Neutrophil (primary cell): Measurements from ENCODE around the gene SMIM5.

Experiments
- H3K27ac ChIP-seq: fragments of 200-600 bp; sonication (generic); 2 replicates; pipeline ENCODE4 v1.5.1; 2016; ENCODE audit warnings: mild to moderate bottlenecking, moderate library complexity
- H3K27me3 ChIP-seq: fragments of 200-600 bp; sonication (generic); 2 replicates; pipeline ENCODE4 v1.6.0; 2016; ENCODE audit warnings: mild to moderate bottlenecking
- H3K36me3 ChIP-seq: fragments of 200-600 bp; sonication (generic); 2 replicates; pipeline ENCODE4 v1.5.1; 2017
- H3K4me1 ChIP-seq, 2 experiments: fragments of 200-600 bp in 1 of 2; sonication (generic) in 1 of 2; 1 replicate in 1 of 2; 2 replicates in 1 of 2; pipeline versions ENCODE4 v1.5.1 to v1.6.1; 2013 to 2016; ENCODE audit warnings: low read depth in 1 of 2, low read length in 1 of 2, mild to moderate bottlenecking in 1 of 2, moderate library complexity in 1 of 2; ENCODE audit not compliant: control insufficient read depth in 1 of 2, insufficient read depth in 1 of 2
- H3K4me3 ChIP-seq, 2 experiments: fragments of 200-600 bp in 1 of 2; sonication (generic) in 1 of 2; 1 replicate in 1 of 2; 2 replicates in 1 of 2; pipeline ENCODE4 v1.5.1; 2013 to 2016; ENCODE audit warnings: low read depth in 1 of 2, low read length in 1 of 2, mild to moderate bottlenecking in 1 of 2, moderate library complexity in 1 of 2
- H3K9me3 ChIP-seq: fragments of 200-600 bp; sonication (generic); 2 replicates; pipeline ENCODE4 v1.5.1; 2016
- TF ChIP-seq, protein P1 (sequence below): fragments of 200-600 bp; sonication (generic); IDR thresholded peaks from 2 replicates; pipeline ENCODE4 v1.5.1; 2016; ENCODE audit warnings: antibody characterized with exemption

The SMIM5 gene

GRCh38 chr17:75661531-75661930 is 28.3 kb downstream of the SMIM5 start:
- Histone ChIP-seq H3K27me3 (no peaks in the 10 kb centered on the region), H3K36me3 (peaks cover 51% of the 10 kb centered on the region), H3K4me1 (peaks cover 5 to 8% of the 10 kb centered on the region in 2 experiments), H3K4me3 (no peak overlapping the region), H3K27ac (no peak overlapping the region), H3K9me3 (no peaks in the 10 kb centered on the region)
- TF ChIP-seq, protein P1, sequence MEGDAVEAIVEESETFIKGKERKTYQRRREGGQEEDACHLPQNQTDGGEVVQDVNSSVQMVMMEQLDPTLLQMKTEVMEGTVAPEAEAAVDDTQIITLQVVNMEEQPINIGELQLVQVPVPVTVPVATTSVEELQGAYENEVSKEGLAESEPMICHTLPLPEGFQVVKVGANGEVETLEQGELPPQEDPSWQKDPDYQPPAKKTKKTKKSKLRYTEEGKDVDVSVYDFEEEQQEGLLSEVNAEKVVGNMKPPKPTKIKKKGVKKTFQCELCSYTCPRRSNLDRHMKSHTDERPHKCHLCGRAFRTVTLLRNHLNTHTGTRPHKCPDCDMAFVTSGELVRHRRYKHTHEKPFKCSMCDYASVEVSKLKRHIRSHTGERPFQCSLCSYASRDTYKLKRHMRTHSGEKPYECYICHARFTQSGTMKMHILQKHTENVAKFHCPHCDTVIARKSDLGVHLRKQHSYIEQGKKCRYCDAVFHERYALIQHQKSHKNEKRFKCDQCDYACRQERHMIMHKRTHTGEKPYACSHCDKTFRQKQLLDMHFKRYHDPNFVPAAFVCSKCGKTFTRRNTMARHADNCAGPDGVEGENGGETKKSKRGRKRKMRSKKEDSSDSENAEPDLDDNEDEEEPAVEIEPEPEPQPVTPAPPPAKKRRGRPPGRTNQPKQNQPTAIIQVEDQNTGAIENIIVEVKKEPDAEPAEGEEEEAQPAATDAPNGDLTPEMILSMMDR = no peak

DNA sequence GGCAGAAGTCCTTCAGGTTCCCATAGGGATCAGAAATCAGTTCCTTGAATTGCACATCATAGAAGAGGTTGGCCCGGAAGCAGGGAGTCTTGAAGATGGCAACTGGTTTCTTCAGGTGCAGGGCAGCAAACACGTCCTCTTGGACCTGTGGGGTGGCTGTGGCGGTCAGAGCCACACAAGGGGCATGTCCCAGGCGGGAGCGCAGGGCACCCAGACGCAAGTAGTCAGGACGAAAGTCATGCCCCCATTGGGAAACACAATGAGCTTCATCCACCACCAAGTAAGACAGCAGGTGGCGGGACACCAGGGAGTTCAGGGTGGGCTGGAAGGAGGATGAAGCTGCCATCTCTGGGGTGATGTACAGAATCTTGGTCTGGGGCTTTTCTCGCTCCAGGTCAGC is 29.3 kb downstream of the SMIM5 start:
- H3K9me3 ChIP-seq = no peaks in the 10 kb centered on the region
- H3K36me3 ChIP-seq = peaks cover 51% of the 10 kb centered on the region
- peaks cover 9 to 12% of the 10 kb centered on the region in 2 experiments for H3K4me1 ChIP-seq
- no peak overlapping the region for H3K4me3 ChIP-seq
- no peaks in the 10 kb centered on the region for H3K27me3 ChIP-seq
- TF ChIP-seq, protein P1 = no peak
- no peak overlapping the region for H3K27ac ChIP-seq

DNA sequence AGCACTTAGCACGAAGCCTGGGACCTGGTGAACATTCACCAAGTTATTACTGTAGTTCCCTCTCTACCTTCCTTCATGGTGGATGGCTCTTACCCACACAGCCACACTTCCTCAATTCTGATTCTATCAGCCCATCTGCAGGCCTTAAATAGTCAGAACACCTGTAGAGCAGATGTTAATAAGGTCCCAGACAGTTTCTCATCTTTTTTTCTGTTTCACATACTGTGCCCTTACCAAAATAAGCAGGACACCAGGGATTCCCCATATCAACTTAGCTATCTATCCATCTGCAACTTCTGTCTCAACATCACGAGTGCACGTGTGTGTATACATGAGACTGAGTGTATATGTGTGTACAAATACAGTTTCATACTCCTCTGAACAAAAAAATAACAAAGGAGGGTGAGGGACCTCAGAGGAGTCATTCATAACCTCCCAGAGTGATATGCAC is 30.9 kb downstream of the SMIM5 start:
- H3K27me3 ChIP-seq = no peaks in the 10 kb centered on the region
- H3K4me1 ChIP-seq = peaks cover 18 to 26% of the 10 kb centered on the region in 2 experiments
- no peak overlapping the region for H3K4me3 ChIP-seq
- H3K27ac ChIP-seq = no peak overlapping the region
- no peaks in the 10 kb centered on the region for H3K9me3 ChIP-seq
- TF ChIP-seq, protein P1 = no peak
- peaks cover 40% of the 10 kb centered on the region for H3K36me3 ChIP-seq

- Histone ChIP-seq H3K27me3 (no peaks in the 10 kb centered on the region), H3K4me3 (peak overlapping the region; percentile 91 to 99), H3K36me3 (peaks cover 40% of the 10 kb centered on the region), H3K27ac (no peak overlapping the region), H3K4me1 (peaks cover 18 to 21% of the 10 kb centered on the region in 2 experiments), H3K9me3 (no peaks in the 10 kb centered on the region)
- TF ChIP-seq, protein P1 = no peak
These were observed 32.7 kb downstream of the SMIM5 start for GRCh38 chr17:75665981-75666380.

DNA sequence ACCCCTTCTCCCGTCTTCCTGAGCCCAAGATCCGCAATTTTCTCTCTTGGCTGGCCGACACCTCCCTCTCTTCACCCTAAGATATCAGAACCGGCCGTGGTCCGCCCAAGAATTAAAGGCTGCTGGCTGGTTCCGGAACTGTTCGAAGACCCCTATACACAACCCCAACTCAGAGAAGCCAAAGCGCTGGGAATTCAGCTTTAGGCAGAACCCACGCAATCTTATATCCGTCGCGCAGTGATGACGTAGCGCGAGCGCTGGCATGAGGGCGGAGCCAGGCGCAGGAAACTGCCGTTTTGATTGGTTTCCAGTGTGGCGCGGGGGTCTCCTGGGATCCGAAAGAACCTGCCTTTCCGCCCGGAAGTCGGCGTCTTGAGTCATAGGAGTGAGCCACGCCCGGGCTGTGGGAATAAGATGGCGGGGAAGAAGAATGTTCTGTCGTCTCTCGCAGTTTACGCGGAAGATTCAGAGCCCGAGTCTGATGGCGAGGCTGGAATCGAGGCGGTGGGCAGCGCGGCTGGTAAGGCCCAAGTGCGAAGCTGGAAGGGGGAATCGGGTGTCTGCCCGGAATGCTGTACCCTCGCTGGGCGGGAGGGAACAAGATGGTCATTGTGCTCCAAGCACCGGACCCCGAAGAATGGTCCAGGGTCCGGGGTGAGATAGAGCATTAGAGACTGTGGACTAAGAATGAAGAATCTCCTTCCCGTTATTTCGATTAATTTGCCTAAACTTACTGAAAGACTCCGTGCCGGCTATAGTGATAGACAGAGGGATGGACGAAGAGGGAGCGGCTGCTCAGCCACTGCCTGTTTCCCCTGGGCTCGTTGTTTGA is 33.9 kb downstream of the SMIM5 start, which contains the start of the genes RECQL5 and SAP30BP:
TSS of gene RECQL5 (minus strand) at position 196 of the 832 bp plus-strand sequence. CDS start 597 bp downstream, outside the sequence.
TSS of gene SAP30BP (plus strand) at position 380 of the 832 bp plus-strand sequence. CDS start at position 415, 35 bp downstream.
- H3K4me1 ChIP-seq = peaks cover 18 to 21% of the 10 kb centered on the region in 2 experiments

More for the DNA sequence above, 33.9 kb downstream of the SMIM5 start, which contains the start of the genes RECQL5 and SAP30BP:
- TF ChIP-seq, protein P1 = no peak
- Histone ChIP-seq H3K9me3 (no peaks in the 10 kb centered on the region), H3K27ac (peak within 1 kb of the TSS; percentile 91), H3K36me3 (peaks cover 40% of the 10 kb centered on the region), H3K27me3 (no peaks in the 10 kb centered on the region), H3K4me3 (peak within 1 kb of the TSS; percentile 91 to 99)
